HG02588 (cell line): ENCODE data around the gene CELA1.

Experiments used
- ATAC-seq: cut with Tn5 transposase; IDR thresholded peaks from one replicate; pipeline ENCODE4 v1.9.1; 2021; ENCODE audit warnings: mild to moderate bottlenecking, moderate library complexity; ENCODE audit not compliant: unreplicated experiment

Gene CELA1

GRCh38 chr12:51377099-51377984 lies 30.9 kb upstream of the CELA1 start:
- no peak for ATAC-seq

- ATAC-seq = no peak
These were observed 28.4 kb upstream of the CELA1 start for GRCh38 chr12:51374856-51375255.

- ATAC-seq = no peak
These were observed 27.9 kb upstream of the CELA1 start for GRCh38 chr12:51374361-51374760.

GRCh38 chr12:51373187-51373586 lies 26.7 kb upstream of the CELA1 start:
- ATAC-seq = no peak

GRCh38 chr12:51372021-51372420 lies 25.5 kb upstream of the CELA1 start:
- no peak for ATAC-seq

- ATAC-seq = no peak
These were observed 24.9 kb upstream of the CELA1 start for GRCh38 chr12:51371295-51371953.

- no peak for ATAC-seq
These were observed 24.2 kb upstream of the CELA1 start for GRCh38 chr12:51370667-51371066.

GRCh38 chr12:51369581-51369980 lies 23.1 kb upstream of the CELA1 start:
- ATAC-seq = no peak

- ATAC-seq = peak; percentile 98
These were observed 22.4 kb upstream of the CELA1 start for GRCh38 chr12:51368640-51369517.

- ATAC-seq = no peak
These were observed 18.8 kb upstream of the CELA1 start for GRCh38 chr12:51365276-51365675.

- no peak for ATAC-seq
These were observed 17.5 kb upstream of the CELA1 start for GRCh38 chr12:51364001-51364400.

- no peak for ATAC-seq
These were observed 16.4 kb upstream of the CELA1 start for GRCh38 chr12:51362747-51363342.

- ATAC-seq = no peak
These were observed 15.8 kb upstream of the CELA1 start for GRCh38 chr12:51362307-51362706.

- no peak for ATAC-seq
These were observed 14.9 kb upstream of the CELA1 start for GRCh38 chr12:51361161-51362016.

- no peak for ATAC-seq
These were observed 13.8 kb upstream of the CELA1 start for GRCh38 chr12:51360315-51360714.

- ATAC-seq = no peak
These were observed 13.4 kb upstream of the CELA1 start for GRCh38 chr12:51359851-51360250.

- no peak for ATAC-seq
These were observed 12.0 kb upstream of the CELA1 start for GRCh38 chr12:51358496-51358895.

- ATAC-seq = no peak
These were observed 11.0 kb upstream of the CELA1 start for GRCh38 chr12:51357374-51358047.

- ATAC-seq = no peak
These were observed 5.5 kb upstream of the CELA1 start for GRCh38 chr12:51351913-51352532.
